Duodenal mucosa (tissue), 2 donors: ENCODE measurements around the gene PLCD1.

Source experiments
- H3K27ac ChIP-seq: one replicate; pipeline ENCODE4 v1.7.0; 2013; ENCODE audit warnings: low read depth, low read length
- H3K27me3 ChIP-seq, 2 donors: one replicate each; pipeline ENCODE4 v1.7.0; 2013; ENCODE audit warnings: low read length in 2 of 2, control low read depth in 1 of 2; ENCODE audit not compliant: insufficient read depth in 2 of 2, control insufficient read depth in 1 of 2
- H3K36me3 ChIP-seq, 2 donors: one replicate each; pipeline ENCODE4 v1.7.0; 2013; ENCODE audit warnings: low read length in 2 of 2, control low read depth in 1 of 2; ENCODE audit not compliant: insufficient read depth in 2 of 2, control insufficient read depth in 1 of 2
- H3K4me1 ChIP-seq, 2 donors: one replicate each; pipeline ENCODE4 v1.7.0; 2013; ENCODE audit warnings: low read length in 2 of 2, control low read depth in 1 of 2; ENCODE audit not compliant: insufficient read depth in 2 of 2, control insufficient read depth in 1 of 2
- H3K4me3 ChIP-seq, 2 donors: one replicate each; pipeline ENCODE4 v1.7.0; 2013; ENCODE audit warnings: low read length in 2 of 2, low read depth in 1 of 2
- H3K9ac ChIP-seq, 2 donors: one replicate each; pipeline ENCODE4 v1.7.0; 2013; ENCODE audit warnings: low read length in 2 of 2, low read depth in 1 of 2
- H3K9me3 ChIP-seq, 2 donors: one replicate each; pipeline ENCODE4 v1.7.0; 2013; ENCODE audit warnings: low read length in 2 of 2, control low read depth in 1 of 2; ENCODE audit not compliant: control insufficient read depth in 1 of 2

Gene PLCD1

DNA sequence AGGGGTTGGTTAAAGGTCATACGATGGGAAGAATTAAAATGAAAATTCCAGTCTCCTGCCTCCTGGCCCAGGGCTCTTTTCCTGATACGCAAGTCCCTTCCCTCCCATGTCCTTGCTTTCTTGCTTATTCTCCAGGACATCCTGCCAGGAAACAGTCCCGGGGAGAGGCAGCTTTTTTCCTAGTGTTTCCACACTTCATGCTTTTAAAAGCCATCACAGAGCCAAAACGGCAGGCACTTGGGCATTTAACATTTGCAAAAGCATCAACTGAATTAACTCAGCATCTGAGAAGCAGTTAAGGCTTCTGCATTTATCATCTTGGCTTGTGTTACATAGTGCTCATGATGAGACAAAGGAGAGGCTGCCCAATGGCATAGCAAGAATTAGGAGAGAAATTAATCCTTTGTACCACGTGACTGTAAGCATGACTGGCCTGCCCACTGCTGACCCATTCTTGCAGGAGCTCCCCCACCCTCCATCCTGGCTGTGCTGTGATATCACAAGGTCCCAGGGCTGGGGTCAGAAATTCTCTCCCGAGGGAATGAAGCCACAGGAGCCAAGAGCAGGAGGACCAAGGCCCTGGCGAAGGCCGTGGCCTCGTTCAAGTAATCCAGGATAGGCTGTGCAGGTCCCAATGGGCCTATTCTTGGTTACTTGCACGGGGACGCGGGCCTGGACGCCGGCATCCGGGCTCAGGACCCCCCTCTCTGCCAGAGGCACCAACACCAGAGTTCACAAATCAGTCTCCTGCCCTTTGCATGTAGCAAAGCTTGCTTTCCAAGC is 60.4 kb downstream of the PLCD1 start:
- H3K4me3 ChIP-seq, result no peak overlapping the region
- H3K27me3 ChIP-seq, result no peaks in the 10 kb centered on the region
- peaks cover 0 to 11% of the 10 kb centered on the region in 2 donors for H3K36me3 ChIP-seq
- no peak overlapping the region for H3K9ac ChIP-seq
- peaks cover 23% of the 10 kb centered on the region in 2 donors for H3K4me1 ChIP-seq
- no peaks in the 10 kb centered on the region for H3K9me3 ChIP-seq
- no peak overlapping the region for H3K27ac ChIP-seq

DNA sequence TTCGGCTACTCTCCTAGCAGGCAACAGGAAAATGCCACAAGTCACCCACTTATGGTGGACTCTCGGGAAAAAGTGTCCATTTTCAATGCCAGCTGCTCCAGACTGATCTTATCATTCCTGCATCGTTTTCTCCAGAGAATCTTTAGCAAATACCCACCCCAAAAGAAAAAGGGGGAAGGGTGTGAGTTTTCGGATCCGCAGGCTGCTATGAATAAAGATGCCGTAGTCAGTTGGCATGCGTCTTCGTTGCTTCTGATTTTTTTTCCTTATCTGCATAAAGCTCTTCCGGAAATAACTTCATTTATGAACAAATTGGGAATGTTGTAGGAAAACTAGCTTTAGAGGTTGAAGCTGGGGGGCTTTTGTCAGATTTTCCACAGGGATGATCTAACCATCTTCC is 61.2 kb downstream of the PLCD1 start:
- H3K4me3 ChIP-seq, result no peak overlapping the region
- no peaks in the 10 kb centered on the region for H3K9me3 ChIP-seq
- H3K9ac ChIP-seq, result no peak overlapping the region
- peaks cover 23 to 30% of the 10 kb centered on the region in 2 donors for H3K4me1 ChIP-seq
- H3K27ac ChIP-seq, result no peak overlapping the region
- H3K27me3 ChIP-seq, result no peaks in the 10 kb centered on the region
- H3K36me3 ChIP-seq, result peaks cover 0 to 11% of the 10 kb centered on the region in 2 donors

DNA sequence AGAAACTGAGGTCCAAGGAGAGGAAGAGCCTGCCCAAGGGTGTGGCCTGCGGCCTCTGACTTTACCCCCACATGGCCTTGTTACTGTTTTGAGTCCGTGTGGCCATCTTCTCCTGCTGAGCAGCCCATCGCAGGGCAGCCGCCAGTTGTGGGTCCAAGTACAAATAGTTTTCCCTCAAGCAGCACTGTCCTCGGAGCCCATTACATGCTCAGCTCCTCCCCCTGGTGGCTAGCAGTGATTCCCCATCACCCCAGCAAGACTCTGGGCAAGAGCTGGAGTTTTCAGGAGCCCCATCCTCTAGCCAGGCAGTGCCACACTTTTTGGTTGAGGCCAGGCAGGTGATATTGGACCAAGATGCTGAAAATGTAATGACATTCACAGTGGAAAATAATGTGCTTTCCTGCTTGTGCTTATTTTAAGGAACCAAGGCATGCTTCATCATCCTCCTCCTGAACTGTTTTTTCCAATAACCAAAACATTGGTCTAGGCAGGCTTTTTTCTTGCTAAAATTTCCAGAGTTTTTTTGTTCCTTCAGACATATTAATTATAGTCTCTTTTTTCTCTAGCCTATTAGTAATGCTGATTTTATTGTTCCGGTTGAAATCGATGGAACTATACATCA is 62.1 kb downstream of the PLCD1 start:
- Histone ChIP-seq H3K27me3 (no peaks in the 10 kb centered on the region), H3K36me3 (peaks cover 0 to 11% of the 10 kb centered on the region in 2 donors), H3K4me3 (no peak overlapping the region), H3K4me1 (peaks cover 26 to 36% of the 10 kb centered on the region in 2 donors), H3K27ac (no peak overlapping the region), H3K9me3 (no peaks in the 10 kb centered on the region), H3K9ac (no peak overlapping the region)

DNA sequence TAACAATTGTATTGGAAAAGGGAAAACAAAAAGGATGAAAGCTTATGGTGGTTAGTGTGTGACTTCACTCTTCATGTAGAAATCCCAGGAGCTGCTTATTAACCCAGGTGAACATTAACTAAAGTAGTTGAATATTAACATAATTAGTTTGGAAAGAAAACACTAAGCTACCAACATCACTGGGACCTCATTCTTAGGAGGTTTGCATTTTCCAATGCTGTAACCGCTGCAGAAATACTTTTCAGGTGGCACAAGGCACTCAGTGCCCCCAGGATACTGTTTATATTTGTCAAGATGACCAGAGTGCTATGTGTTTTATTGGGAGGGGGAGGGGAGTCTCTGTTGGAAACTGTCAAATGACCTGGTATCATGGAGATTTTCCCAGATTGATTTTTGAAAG is 64.7 kb downstream of the PLCD1 start:
- Histone ChIP-seq H3K27ac (peak overlapping the region; percentile 45), H3K4me1 (peaks cover 35 to 50% of the 10 kb centered on the region in 2 donors), H3K36me3 (no peaks in the 10 kb centered on the region), H3K27me3 (no peaks in the 10 kb centered on the region), H3K9ac (peak overlapping the region in 1 of 2 donors; percentile 37), H3K9me3 (no peaks in the 10 kb centered on the region), H3K4me3 (peak overlapping the region; percentile 17 to 44)

DNA sequence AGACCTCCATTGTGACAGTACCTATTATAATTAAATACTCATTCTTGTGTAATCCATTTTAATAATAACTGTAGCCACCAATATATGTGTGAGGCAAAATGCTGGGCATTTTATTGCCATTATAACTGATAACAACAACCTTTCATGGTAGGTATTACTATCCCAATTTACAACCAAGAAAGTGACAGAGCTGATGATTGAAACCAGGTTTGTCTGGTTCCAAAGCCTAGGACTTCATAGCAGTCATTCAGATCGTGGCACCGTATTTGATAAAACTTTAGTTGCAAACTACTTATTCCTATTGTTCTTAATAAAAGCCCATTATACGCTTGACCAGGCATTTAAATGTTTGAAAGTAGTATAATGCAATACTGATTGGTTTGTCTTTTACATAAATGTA is 65.3 kb downstream of the PLCD1 start:
- Histone ChIP-seq H3K27ac (peak overlapping the region; percentile 45), H3K9me3 (no peaks in the 10 kb centered on the region), H3K9ac (peak overlapping the region in 1 of 2 donors; percentile 37), H3K27me3 (no peaks in the 10 kb centered on the region), H3K4me1 (peaks cover 30 to 50% of the 10 kb centered on the region in 2 donors), H3K36me3 (no peaks in the 10 kb centered on the region), H3K4me3 (peak overlapping the region; percentile 17 to 44)

DNA sequence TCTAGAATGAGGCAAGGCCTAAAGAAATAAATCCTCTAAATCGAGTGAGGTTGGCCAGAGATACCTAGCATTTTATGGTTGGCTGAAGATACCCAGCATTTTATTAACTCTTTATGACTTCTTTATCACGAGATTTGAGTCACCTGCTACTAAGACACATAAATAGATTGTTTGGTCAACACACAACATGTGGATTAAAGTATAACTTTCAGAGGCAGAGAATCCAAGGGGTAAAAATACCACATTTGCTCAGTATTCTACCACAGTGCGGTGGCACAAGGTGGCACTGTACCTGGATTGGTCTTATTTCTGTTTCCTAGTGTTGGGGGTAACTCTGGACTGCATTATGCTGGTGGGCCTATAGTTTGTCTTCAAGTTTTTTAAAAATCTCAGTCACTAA is 65.8 kb downstream of the PLCD1 start:
- no peak overlapping the region for H3K9ac ChIP-seq
- no peaks in the 10 kb centered on the region for H3K9me3 ChIP-seq
- no peak overlapping the region for H3K27ac ChIP-seq
- no peak overlapping the region for H3K4me3 ChIP-seq
- peaks cover 30 to 50% of the 10 kb centered on the region in 2 donors for H3K4me1 ChIP-seq
- H3K27me3 ChIP-seq, result no peaks in the 10 kb centered on the region
- H3K36me3 ChIP-seq, result no peaks in the 10 kb centered on the region

DNA sequence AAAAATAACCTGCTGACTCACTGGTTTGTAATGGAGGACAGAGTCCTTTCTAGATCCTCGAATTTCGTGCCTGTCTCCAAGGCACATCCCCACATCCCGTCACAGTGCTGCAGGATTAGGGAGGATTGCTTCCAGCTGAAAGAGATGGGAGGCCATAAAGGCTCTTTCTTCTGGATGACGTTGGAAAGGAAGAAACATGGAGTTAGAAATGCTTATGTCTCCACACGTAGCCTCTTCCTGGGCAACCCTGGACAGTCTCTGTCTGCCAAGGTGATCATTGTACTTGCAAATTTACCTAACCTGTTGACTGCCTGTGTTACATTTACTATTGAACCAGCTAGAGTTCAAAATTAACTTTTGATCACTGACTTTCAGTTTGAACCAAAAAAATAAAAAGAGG is 66.4 kb downstream of the PLCD1 start:
- Histone ChIP-seq H3K36me3 (no peaks in the 10 kb centered on the region), H3K27ac (no peak overlapping the region), H3K9ac (no peak overlapping the region), H3K9me3 (no peaks in the 10 kb centered on the region), H3K4me1 (peaks cover 30 to 50% of the 10 kb centered on the region in 2 donors), H3K27me3 (no peaks in the 10 kb centered on the region), H3K4me3 (no peak overlapping the region)

DNA sequence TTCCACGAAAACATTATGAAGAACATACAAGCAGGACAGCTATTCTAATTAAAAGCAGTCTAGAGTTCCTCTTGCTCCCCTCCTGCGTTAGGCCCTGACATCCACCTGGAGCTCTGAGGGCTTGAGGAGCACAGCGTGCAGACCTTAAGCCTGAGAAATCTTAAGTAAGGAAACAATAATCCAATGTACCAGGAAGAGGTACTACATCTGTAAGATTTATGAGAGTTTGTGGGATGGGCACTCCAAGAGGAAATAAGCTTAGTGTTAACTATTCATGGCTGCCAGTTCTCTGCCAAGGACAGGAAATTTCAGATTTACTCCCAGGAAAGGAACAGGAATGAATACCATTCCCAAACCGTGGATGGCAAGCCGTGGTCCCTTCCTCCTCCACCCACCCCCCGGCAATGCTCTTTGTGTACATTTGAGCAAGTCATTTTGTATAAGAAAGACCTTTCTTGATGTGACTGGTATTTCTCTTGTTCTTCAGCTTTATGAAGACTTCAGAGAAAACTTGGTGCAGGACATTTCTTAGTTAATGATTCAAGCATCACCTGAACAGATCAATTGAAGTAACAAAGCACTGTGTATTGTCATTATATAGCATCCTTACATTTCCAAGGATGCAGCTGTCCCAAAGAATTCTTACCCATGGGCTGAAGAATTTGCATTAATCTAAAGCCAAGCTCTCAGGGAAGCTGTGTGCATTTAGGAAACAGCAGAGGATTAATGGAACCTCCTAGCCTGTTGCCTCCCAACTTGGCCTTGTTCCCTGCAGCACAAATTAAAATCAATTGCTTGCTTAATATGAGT is 67.6 kb downstream of the PLCD1 start:
- Histone ChIP-seq H3K36me3 (no peaks in the 10 kb centered on the region), H3K4me1 (peaks cover 31 to 53% of the 10 kb centered on the region in 2 donors), H3K9ac (peak overlapping the region in 1 of 2 donors; percentile 10), H3K9me3 (no peaks in the 10 kb centered on the region), H3K27me3 (no peaks in the 10 kb centered on the region), H3K27ac (no peak overlapping the region), H3K4me3 (no peak overlapping the region)

DNA sequence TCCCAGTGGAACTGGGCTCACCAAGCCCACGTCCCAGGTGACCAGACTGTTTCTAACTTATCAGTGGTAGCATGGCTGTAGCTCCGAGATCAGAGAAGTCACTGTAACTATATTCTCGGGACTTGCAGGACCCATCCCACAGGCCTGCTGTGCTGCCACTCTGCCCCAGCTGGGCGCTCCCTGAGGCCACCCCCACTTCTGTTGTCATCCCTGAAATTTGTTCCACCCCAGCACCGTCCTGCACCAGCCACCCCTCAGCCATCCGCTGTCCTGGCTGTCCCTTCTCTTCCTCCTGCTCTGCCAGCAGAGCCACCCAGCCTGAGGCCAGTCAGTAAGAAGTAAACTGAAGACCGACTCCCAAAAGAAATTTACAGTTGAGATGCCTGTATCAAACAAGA is 71.9 kb downstream of the PLCD1 start:
- Histone ChIP-seq H3K4me3 (no peak overlapping the region), H3K27me3 (no peaks in the 10 kb centered on the region), H3K4me1 (peaks cover 25 to 35% of the 10 kb centered on the region in 2 donors), H3K9ac (no peak overlapping the region), H3K9me3 (no peaks in the 10 kb centered on the region), H3K36me3 (no peaks in the 10 kb centered on the region), H3K27ac (peak overlapping the region; percentile 11)
